GM20000 (cell line): ENCODE data around the gene RXRA.

Experiments used
- DNase-seq: peaks from one replicate; pipeline ENCODE4 v3.0.0; 2012; ENCODE audit warnings: low spot score
- TF ChIP-seq, protein P1 (sequence below): IDR thresholded peaks from 2 replicates; pipeline ENCODE4 v1.5.1; 2012; ENCODE audit warnings: mild to moderate bottlenecking, control low read depth; ENCODE audit errors: extremely low read depth, missing control alignments

Gene RXRA

DNA sequence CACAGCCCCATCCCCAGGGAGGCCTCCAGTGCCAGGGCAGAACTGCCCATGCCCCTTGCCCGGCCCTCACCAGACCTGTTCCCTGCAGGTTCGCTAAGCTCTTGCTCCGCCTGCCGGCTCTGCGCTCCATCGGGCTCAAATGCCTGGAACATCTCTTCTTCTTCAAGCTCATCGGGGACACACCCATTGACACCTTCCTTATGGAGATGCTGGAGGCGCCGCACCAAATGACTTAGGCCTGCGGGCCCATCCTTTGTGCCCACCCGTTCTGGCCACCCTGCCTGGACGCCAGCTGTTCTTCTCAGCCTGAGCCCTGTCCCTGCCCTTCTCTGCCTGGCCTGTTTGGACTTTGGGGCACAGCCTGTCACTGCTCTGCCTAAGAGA is 110.1 kb downstream of the RXRA start:
- DNase-seq, result no peak
- TF ChIP-seq, protein P1, sequence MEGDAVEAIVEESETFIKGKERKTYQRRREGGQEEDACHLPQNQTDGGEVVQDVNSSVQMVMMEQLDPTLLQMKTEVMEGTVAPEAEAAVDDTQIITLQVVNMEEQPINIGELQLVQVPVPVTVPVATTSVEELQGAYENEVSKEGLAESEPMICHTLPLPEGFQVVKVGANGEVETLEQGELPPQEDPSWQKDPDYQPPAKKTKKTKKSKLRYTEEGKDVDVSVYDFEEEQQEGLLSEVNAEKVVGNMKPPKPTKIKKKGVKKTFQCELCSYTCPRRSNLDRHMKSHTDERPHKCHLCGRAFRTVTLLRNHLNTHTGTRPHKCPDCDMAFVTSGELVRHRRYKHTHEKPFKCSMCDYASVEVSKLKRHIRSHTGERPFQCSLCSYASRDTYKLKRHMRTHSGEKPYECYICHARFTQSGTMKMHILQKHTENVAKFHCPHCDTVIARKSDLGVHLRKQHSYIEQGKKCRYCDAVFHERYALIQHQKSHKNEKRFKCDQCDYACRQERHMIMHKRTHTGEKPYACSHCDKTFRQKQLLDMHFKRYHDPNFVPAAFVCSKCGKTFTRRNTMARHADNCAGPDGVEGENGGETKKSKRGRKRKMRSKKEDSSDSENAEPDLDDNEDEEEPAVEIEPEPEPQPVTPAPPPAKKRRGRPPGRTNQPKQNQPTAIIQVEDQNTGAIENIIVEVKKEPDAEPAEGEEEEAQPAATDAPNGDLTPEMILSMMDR, result no peak

DNA sequence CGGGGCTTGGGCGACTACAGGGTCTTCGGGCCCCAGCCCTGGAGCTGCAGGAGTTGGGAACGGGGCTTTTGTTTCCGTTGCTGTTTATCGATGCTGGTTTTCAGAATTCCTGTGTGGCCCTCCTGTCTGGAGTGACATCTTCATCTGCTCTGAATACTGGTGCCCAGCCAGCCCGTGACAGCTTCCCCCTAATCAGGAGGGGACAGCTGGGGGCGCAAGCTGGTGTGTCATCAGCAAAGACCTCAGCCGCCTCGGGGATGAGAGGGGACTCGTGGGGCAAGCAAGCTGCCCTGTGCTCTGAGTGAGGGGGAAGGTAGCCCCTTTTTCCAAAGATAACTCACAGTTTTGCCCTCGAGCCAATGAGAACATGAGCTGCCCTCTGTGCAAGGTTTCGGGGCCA is 110.7 kb downstream of the RXRA start:
- TF ChIP-seq, protein P1, result no peak

DNA sequence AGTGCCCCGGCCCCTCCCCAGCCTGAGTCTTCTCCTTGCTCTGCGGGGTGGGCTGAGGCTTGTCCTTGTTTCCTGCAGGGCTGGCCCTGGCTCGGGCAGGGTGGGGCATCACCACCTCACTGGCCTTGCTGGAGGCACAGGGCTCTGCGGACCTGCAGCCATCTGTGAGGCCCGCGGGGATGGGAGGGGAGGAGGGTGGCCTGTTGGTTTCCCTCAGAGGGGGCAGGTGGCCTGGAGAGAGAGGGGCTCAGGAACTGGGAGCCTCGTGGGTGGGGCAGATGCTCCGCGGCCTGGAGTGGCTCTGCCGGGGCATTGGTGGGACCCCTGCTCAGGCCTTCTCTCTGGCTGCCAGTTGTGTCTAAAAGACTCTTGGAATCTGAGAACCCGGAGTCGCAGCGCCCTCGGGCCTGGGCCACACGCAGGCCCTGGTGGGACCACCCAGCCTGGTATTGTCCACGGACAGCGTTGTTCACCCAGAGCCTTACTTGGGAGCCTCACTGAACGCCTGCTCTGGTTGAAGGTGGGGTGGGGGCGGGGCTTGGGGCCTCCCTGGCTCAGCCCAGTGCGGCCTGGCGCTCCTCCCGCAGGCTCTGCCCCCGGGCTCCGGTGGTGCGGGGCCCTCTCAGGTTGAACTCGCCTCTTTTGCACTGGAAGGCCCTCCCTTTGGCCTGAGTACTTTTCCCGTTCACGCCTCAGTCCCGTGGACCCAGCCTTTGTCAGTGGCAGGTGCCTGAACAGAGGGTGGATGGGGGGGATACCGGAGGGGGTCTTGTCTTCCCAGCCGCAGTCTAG is 111.3 kb downstream of the RXRA start:
- DNase-seq, result no peak
- TF ChIP-seq, protein P1, result no peak

More for the DNA sequence above, 110.7 kb downstream of the RXRA start:
- DNase-seq, result no peak

DNA sequence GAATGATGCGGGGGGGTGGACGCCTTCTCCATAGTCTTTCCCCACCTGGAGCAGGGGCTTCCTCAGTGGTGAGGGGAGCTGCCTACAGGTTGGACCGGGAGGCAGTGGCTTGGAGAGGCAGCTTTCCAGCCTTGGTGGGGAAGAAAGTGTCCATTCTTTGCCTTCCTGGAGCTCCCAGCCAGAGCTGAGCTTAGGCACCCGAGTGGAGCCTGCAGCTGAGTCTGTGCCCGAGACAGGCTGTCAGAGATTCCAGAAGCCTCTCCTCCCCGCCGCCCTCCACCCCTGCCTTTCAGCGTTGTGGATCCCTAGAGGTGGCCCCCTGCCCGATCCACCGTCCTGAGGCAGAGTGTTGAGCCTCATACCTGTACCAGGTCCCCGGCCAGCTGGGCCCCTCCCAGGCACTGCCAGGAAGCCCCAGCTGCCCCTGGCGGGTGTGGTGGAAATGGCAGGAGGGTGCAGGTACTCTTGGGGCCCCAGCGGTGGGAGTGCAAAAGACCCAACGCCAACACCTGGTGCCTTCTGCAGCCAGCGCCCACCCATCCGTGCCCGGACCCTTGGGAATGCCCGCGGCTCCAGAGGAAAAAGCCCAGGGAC is 112.0 kb downstream of the RXRA start:
- TF ChIP-seq, protein P1, result no peak
- DNase-seq, result no peak

DNA sequence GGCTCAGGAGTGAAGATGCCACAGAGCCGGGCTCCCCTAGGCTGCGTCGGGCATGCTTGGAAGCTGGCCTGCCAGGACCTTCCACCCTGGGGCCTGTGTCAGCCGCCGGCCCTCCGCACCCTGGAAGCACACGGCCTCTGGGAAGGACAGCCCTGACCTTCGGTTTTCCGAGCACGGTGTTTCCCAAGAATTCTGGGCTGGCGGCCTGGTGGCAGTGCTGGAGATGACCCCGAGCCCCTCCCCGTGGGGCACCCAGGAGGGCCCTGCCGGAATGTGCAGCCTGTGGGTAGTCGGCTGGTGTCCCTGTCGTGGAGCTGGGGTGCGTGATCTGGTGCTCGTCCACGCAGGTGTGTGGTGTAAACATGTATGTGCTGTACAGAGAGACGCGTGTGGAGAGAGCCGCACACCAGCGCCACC is 113.1 kb downstream of the RXRA start:
- TF ChIP-seq, protein P1, result no peak
- DNase-seq, result no peak

DNA sequence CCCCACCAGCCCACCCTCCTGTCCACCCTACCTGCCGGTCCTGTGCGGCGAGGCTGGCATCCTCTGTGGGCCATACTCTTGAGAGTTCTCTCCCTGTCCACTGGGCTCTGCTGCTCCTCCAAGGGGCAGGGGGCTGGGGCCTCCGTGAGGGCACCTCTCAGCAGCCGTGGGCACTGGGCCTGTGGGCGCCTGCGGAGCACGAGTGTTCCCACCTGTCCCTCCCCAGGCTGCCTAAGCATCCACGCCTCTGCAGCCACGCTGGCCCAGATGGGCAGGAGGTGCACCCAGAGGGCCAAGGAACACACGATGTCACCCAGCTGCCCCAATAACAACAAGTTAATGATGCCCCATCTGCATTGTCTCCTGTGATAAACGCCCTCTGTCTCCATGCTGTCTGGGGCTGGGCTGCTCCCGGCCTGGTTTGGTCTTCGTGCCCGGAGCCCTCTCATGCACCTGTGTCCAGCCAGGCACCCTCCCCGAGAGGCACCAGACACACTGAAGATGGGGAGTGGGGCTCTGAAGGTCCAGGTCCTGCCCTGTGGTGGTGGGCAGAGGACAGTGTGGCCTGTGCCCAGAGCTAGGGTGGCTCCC is 114.5 kb downstream of the RXRA start:
- TF ChIP-seq, protein P1, result no peak
- DNase-seq, result no peak
